A549 treated with AZD9567 at 1 μM for 4 hours (cell line): ENCODE data around the gene ZNF215. TPM values are rescaled to one million over a fixed set of nuclear protein-coding genes. Genes with fewer than 3 reads are reported as not detected.

ENCODE experiments used
- total RNA-seq: library from RNA; stranded (reverse); fragments of 200-300 nt; extraction: Qiagen RNA extraction; gene quantifications from 5 replicates; pipeline ENCODE4 v1.2.3, GENCODE V29; 2022; ENCODE audit not compliant: insufficient read depth

ZNF215 gene
- total RNA-seq, result 0.59 to 1.0 TPM (median 0.85 TPM) in 5 replicates

DNA sequence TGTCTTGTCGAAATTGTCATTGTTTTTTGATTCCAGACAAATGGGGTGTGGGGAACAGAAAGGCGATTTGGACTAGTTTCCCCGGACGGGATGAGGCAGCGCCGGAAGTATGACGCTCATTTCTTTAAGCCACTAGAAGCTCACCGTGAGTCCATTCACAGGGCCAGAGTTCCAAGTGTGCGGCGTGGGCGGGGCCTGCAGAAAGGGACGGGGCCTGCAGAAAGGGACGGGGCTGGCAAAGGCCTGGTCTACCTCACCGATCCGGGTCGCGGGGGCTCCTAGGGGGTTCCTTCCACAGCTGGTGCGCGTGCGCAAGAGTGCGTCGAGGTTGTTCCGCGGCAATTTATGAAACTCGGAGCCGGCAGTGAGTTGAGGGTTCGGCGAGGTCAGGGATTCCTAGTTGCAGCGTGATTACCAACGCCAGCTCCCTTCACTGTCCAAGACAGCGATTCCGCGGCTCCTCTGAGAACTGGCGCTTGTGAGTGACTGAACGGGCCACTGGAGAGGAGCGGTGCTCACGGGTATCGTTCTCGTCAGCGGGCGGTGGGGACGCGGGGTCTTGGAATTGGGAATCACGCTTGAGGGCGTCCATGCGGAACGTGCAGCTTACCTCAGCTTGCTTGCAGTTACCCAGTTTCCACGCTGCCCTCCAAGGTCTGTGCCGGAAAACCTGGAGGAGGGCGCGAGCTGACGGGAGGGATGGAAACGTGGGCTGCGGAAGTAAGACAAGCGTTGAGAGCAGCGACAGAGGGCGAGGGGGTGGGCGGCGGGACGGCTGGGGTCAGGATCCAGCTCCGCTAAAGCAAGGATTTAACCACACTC, at the start of gene ZNF215:
TSS of gene ZNF215 (plus strand) at position 219 of the 822 bp plus-strand sequence. CDS start 5,847 bp downstream, outside the sequence.

DNA sequence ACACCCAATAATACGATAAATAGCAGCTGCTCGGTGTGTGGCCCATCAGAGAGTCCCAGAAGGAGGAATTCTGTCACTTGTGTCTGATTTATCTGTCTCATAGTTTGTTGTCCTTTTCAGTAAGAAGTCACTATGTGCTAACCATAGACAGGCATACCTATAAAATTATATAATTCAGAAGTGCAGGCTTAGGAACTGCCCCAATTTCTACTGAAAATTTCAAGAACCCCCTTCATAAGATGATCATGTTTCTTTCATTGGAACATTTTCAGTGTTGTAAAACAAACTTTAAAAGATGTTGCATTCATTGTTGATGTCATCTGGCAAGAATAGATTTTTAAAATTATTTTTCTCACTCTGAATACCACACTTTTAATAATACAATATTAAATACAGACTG, 33.8 kb upstream of the ZNF215 start, which contains the start of gene OR2D2:
TSS of gene OR2D2 (minus strand) at position 101 of the 400 bp plus-strand sequence. CDS start at position 101, 0 bp downstream.

GRCh38 chr11:6920702-6921101, 5.5 kb upstream of the ZNF215 start, which contains the start of gene OR2D3:
TSS of gene OR2D3 (plus strand) at chr11:6921002. CDS start at chr11:6921002, 0 bp downstream.

Other genes with a start within 250 kb of the ZNF215 start
- 96.7 to 199 TPM (median 105 TPM) in 5 replicates for gene MRPL17, start 243.1 kb upstream of the ZNF215 start, total RNA-seq
- 0.02 to 0.09 TPM in 2 of 5 replicates, not detected in the others for gene OR2AG2, start 154.4 kb upstream of the ZNF215 start, total RNA-seq
- gene OR2AG1, start 143.4 kb upstream of the ZNF215 start, total RNA-seq, result not detected in 5 replicates
- not detected in 5 replicates for gene OR6A2, start 126.7 kb upstream of the ZNF215 start, total RNA-seq
- gene OR10A5, start 80.7 kb upstream of the ZNF215 start, total RNA-seq, result not detected in 5 replicates
- not detected in 5 replicates for gene OR10A2, start 63.4 kb upstream of the ZNF215 start, total RNA-seq
- gene OR10A4, start 49.8 kb upstream of the ZNF215 start, total RNA-seq, result not detected in 5 replicates
- gene OR2D2, start 33.9 kb upstream of the ZNF215 start, total RNA-seq, result not detected in 5 replicates
- not detected in 5 replicates for gene OR2D3, start 5.4 kb upstream of the ZNF215 start, total RNA-seq
- 0.28 to 5.3 TPM (median 1.1 TPM) in 5 replicates for gene ZNF214, start 93.9 kb downstream of the ZNF215 start, total RNA-seq
- gene NLRP14, start 94.1 kb downstream of the ZNF215 start, total RNA-seq, result not detected in 5 replicates
- not detected in 5 replicates for gene RBMXL2, start 162.6 kb downstream of the ZNF215 start, total RNA-seq